IPS-15b (cell line): ENCODE measurements around the gene FZD4.
"Not testable (repeated sequence)": the region's sequence is repeated elsewhere in the genome, so short reads cannot be mapped to it uniquely, and the experiment has no call there.

Experiments
- H3K27me3 ChIP-seq: one replicate; pipeline ENCODE4 v1.6.1; 2013; ENCODE audit warnings: low read length; ENCODE audit not compliant: control insufficient read depth, insufficient read depth
- H3K36me3 ChIP-seq: one replicate; pipeline ENCODE4 v1.6.1; 2013; ENCODE audit warnings: low read length; ENCODE audit not compliant: control insufficient read depth, insufficient read depth
- H3K4me1 ChIP-seq: one replicate; pipeline ENCODE4 v1.6.1; 2013; ENCODE audit warnings: mild to moderate bottlenecking, low read length; ENCODE audit not compliant: control insufficient read depth, insufficient read depth
- H3K4me3 ChIP-seq: one replicate; pipeline ENCODE4 v1.5.1; 2013; ENCODE audit warnings: low read depth, low read length
- H3K9ac ChIP-seq: one replicate; pipeline ENCODE4 v1.6.1; 2013; ENCODE audit warnings: low read depth, mild to moderate bottlenecking, low read length
- H3K9me3 ChIP-seq: one replicate; pipeline ENCODE4 v1.6.1; 2013; ENCODE audit warnings: mild to moderate bottlenecking, low read length; ENCODE audit not compliant: control insufficient read depth, insufficient read depth

The FZD4 gene

GRCh38 chr11:86955361-86956120 is at the start of gene FZD4:
TSS of gene FZD4 (minus strand) at chr11:86955395. CDS start at chr11:86955085, 310 bp downstream.
- H3K9me3 ChIP-seq = no peaks in the 10 kb centered on the region
- H3K36me3 ChIP-seq = peaks cover 8% of the 10 kb centered on the region
- H3K27me3 ChIP-seq = peaks cover 14% of the 10 kb centered on the region
- H3K4me1 ChIP-seq = peaks cover 5% of the 10 kb centered on the region
- peak within 1 kb of the TSS; percentile 73 for H3K9ac ChIP-seq
- H3K4me3 ChIP-seq = peak within 1 kb of the TSS; percentile 99

- not testable (repeated sequence) for H3K36me3 ChIP-seq, H3K9me3 ChIP-seq, H3K27me3 ChIP-seq, H3K4me1 ChIP-seq, H3K9ac ChIP-seq, H3K4me3 ChIP-seq
Observed at GRCh38 chr11:87004281-87004680, 49.1 kb upstream of the FZD4 start.

DNA sequence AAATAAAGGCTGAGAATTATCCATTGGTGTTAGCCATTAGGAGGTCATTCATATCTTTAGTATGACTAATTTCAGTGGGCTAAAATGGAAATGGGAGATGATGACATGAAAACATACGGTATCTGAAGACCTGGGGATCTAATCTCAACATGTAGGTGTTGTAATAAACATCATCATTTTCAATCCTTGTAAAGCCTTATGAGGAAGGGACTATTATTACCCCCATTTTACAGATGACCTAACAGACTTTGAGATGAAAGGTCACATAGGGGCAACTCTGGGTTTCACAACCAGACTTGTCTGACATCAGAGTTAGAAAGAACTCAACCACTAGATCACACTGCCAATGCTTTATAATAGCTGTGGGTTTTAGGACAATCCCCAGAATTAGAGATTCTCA is 47.7 kb upstream of the FZD4 start:
- no peak overlapping the region for H3K9ac ChIP-seq
- no peaks in the 10 kb centered on the region for H3K9me3 ChIP-seq
- no peaks in the 10 kb centered on the region for H3K4me1 ChIP-seq
- no peaks in the 10 kb centered on the region for H3K27me3 ChIP-seq
- no peak overlapping the region for H3K4me3 ChIP-seq
- no peaks in the 10 kb centered on the region for H3K36me3 ChIP-seq

DNA sequence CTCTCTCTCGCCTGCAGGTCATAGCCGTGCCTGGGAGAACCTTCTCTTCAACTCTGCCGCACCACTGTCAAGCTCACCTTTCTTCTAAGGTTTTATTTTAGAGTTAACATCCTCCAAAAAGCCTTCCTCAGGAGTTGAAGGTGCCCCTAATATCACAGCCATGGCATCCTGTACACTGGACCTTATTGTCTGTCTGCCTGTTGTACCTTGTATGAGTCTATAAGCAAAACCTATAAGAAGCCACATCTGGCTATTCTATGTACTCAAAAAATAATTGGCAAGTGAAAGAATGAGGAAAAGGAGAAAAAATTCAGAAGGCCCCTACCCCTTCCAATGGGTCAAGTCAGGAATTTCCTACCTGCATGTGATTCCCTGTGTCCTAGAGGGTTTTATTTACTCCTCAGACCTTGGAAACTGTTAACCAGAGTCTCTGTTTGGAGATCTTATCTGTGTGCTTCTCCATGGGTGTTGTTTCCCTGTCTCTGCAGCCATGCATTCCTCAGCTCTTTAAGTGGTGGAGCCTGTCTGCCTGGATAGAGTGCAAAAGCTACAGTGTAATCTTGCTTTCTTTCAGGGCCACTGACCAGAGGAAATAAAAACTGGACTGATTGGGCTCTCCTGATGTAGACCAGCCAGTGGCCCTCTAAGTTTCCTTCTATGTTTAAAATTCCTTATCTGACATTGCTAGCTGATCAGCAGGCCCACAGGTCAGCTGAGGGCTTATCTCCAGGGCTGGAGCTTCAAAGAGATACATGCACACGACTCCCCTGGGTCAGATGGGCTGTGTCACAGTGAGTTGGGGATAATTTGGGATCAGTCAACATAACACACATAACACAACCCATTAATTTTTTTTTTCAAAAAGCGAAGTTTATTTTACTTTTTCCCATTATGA is 44.9 kb upstream of the FZD4 start:
- peaks cover 2% of the 10 kb centered on the region for H3K4me1 ChIP-seq
- H3K27me3 ChIP-seq = no peaks in the 10 kb centered on the region
- H3K36me3 ChIP-seq = no peaks in the 10 kb centered on the region
- no peaks in the 10 kb centered on the region for H3K9me3 ChIP-seq
- no peak overlapping the region for H3K9ac ChIP-seq
- no peak overlapping the region for H3K4me3 ChIP-seq

- Histone ChIP-seq H3K9me3 (no peaks in the 10 kb centered on the region), H3K36me3 (no peaks in the 10 kb centered on the region), H3K27me3 (no peaks in the 10 kb centered on the region), H3K9ac (no peak overlapping the region), H3K4me3 (no peak overlapping the region), H3K4me1 (peaks cover 2% of the 10 kb centered on the region)
Observed at GRCh38 chr11:86999388-86999787, 44.2 kb upstream of the FZD4 start.

GRCh38 chr11:86996953-86997570 is 41.9 kb upstream of the FZD4 start:
- Histone ChIP-seq H3K36me3 (no peaks in the 10 kb centered on the region), H3K4me1 (peaks cover 2% of the 10 kb centered on the region), H3K9ac (no peak overlapping the region), H3K9me3 (no peaks in the 10 kb centered on the region), H3K4me3 (no peak overlapping the region), H3K27me3 (no peaks in the 10 kb centered on the region)

GRCh38 chr11:86993031-86993430 is 37.8 kb upstream of the FZD4 start:
- Histone ChIP-seq H3K36me3 (no peaks in the 10 kb centered on the region), H3K9me3 (no peaks in the 10 kb centered on the region), H3K27me3 (no peaks in the 10 kb centered on the region), H3K9ac (no peak overlapping the region), H3K4me3 (no peak overlapping the region), H3K4me1 (peaks cover 5% of the 10 kb centered on the region)

GRCh38 chr11:86992340-86992739 is 37.1 kb upstream of the FZD4 start:
- H3K9ac ChIP-seq, H3K27me3 ChIP-seq, H3K4me1 ChIP-seq, H3K9me3 ChIP-seq, H3K36me3 ChIP-seq, H3K4me3 ChIP-seq: not testable (repeated sequence)

GRCh38 chr11:86991341-86991740 is 36.1 kb upstream of the FZD4 start:
- no peaks in the 10 kb centered on the region for H3K36me3 ChIP-seq
- no peak overlapping the region for H3K9ac ChIP-seq
- no peak overlapping the region for H3K4me3 ChIP-seq
- peaks cover 3% of the 10 kb centered on the region for H3K4me1 ChIP-seq
- no peaks in the 10 kb centered on the region for H3K27me3 ChIP-seq
- no peaks in the 10 kb centered on the region for H3K9me3 ChIP-seq

DNA sequence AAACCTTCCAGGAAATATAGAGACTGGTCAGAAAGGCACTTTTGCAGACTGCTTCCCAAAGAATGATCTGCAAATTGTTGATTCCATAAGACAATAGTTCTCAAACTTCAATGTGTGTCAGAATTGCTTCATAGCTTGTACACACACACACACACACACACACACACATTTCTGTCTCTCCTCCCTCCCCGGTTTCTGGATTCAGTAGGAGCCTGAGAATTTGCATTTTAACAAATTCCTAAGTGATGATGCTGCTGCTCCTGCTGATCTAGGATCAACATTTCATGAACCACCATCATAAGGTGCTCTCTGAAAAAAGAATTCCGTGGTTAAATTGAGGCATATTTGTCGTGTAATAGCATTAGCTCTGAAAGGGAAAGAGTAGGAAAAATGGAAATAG is 35.3 kb upstream of the FZD4 start:
- Histone ChIP-seq H3K9ac (no peak overlapping the region), H3K4me3 (no peak overlapping the region), H3K36me3 (no peaks in the 10 kb centered on the region), H3K9me3 (no peaks in the 10 kb centered on the region), H3K4me1 (peaks cover 3% of the 10 kb centered on the region), H3K27me3 (no peaks in the 10 kb centered on the region)

DNA sequence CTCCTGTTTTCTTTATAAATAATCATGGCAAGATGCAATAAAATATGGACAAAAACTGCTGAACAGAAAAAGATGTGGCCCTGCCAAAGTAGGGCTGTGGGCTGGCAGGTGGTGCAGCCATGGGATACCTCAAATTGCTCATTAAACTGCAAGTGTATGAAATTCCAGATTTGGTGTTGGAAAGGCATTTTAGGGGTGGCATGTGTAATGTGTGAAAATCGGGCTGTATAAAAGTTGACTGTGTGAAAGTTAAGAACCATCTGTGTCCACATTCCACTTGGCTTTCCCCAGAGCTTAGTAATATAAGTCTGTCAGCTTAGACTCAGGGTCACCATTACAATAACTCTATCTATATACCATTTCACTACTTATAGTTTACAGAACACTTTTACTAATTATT is 34.8 kb upstream of the FZD4 start:
- H3K4me1 ChIP-seq = peaks cover 3% of the 10 kb centered on the region
- no peaks in the 10 kb centered on the region for H3K36me3 ChIP-seq
- no peak overlapping the region for H3K9ac ChIP-seq
- H3K9me3 ChIP-seq = no peaks in the 10 kb centered on the region
- no peak overlapping the region for H3K4me3 ChIP-seq
- H3K27me3 ChIP-seq = no peaks in the 10 kb centered on the region
